NK-92 (cell line): Measurements from ENCODE around the gene ARHGAP15.

Experiments used
- DNase-seq: peaks from one replicate; lab custom pipeline; 2025; ENCODE audit not compliant: unreplicated experiment; lab: John Stamatoyannopoulos, UW

Gene ARHGAP15

GRCh38 chr2:143219266-143219665, 90.0 kb downstream of the ARHGAP15 start:
- no peak for DNase-seq

GRCh38 chr2:143223556-143223955, 94.3 kb downstream of the ARHGAP15 start:
- no peak for DNase-seq

- no peak for DNase-seq
Measured at GRCh38 chr2:143225931-143226330, 96.7 kb downstream of the ARHGAP15 start.

GRCh38 chr2:143226714-143227541, 97.7 kb downstream of the ARHGAP15 start:
- no peak for DNase-seq

- DNase-seq: no peak
Measured at GRCh38 chr2:143229411-143229810, 100.2 kb downstream of the ARHGAP15 start.

GRCh38 chr2:143229952-143230351, 100.7 kb downstream of the ARHGAP15 start:
- no peak for DNase-seq

- no peak for DNase-seq
Measured at GRCh38 chr2:143230506-143231253, 101.5 kb downstream of the ARHGAP15 start.

- DNase-seq: no peak
Measured at GRCh38 chr2:143231254-143231645, 102.0 kb downstream of the ARHGAP15 start.

GRCh38 chr2:143237146-143237777, 108.0 kb downstream of the ARHGAP15 start:
- no peak for DNase-seq

GRCh38 chr2:143241403-143242088, 112.3 kb downstream of the ARHGAP15 start:
- no peak for DNase-seq

- DNase-seq: no peak
Measured at GRCh38 chr2:143246246-143246645, 117.0 kb downstream of the ARHGAP15 start.

- no peak for DNase-seq
Measured at GRCh38 chr2:143246815-143247744, 117.9 kb downstream of the ARHGAP15 start.

GRCh38 chr2:143248631-143249030, 119.4 kb downstream of the ARHGAP15 start:
- no peak for DNase-seq

- DNase-seq: no peak
Measured at GRCh38 chr2:143251681-143252080, 122.5 kb downstream of the ARHGAP15 start.

- no peak for DNase-seq
Measured at GRCh38 chr2:143252138-143252907, 123.1 kb downstream of the ARHGAP15 start.

- DNase-seq: no peak
Measured at GRCh38 chr2:143254110-143254509, 124.9 kb downstream of the ARHGAP15 start.

- DNase-seq: no peak
Measured at GRCh38 chr2:143255086-143255485, 125.9 kb downstream of the ARHGAP15 start.

- DNase-seq: no peak
Measured at GRCh38 chr2:143255899-143256298, 126.7 kb downstream of the ARHGAP15 start.

GRCh38 chr2:143258126-143258892, 129.1 kb downstream of the ARHGAP15 start:
- no peak for DNase-seq
